Astrocyte (in vitro differentiated cells and primary cell): Measurements from ENCODE around the gene DPEP1. TPM values are rescaled to one million over a fixed set of nuclear protein-coding genes. Genes with fewer than 3 reads are reported as not detected.
"Not testable (repeated sequence)": the region's sequence is repeated elsewhere in the genome, so short reads cannot be mapped to it uniquely, and the experiment has no call there.

Experiments
- DNase-seq: peaks from one replicate; pipeline ENCODE4 v3.0.0-alpha.2; 2010; ENCODE audit warnings: low read depth
- FAIRE-seq: peaks from 2 replicates; lab custom pipeline; 2011; peaks lifted over from hg19 to GRCh38; lab: Jason Lieb, UNC
- H2AFZ ChIP-seq: 2 replicates; pipeline ENCODE4 v1.6.0; 2012; ENCODE audit warnings: low read depth, low read length, inconsistent platforms
- H3K27ac ChIP-seq: 2 replicates; pipeline ENCODE4 v1.5.1; 2011; ENCODE audit warnings: low read depth, low read length, inconsistent platforms
- H3K27me3 ChIP-seq: 2 replicates; pipeline ENCODE4 v1.6.0; 2011; ENCODE audit warnings: low read length, inconsistent platforms; ENCODE audit not compliant: insufficient read depth
- H3K36me3 ChIP-seq: 2 replicates; pipeline ENCODE4 v1.5.1; 2011; ENCODE audit warnings: low read length, inconsistent platforms; ENCODE audit not compliant: insufficient read depth
- H3K4me1 ChIP-seq: 2 replicates; pipeline ENCODE4 v1.5.1; 2011; ENCODE audit warnings: low read length, inconsistent platforms; ENCODE audit not compliant: insufficient read depth
- H3K4me2 ChIP-seq: 2 replicates; pipeline ENCODE4 v1.6.0; 2012; ENCODE audit warnings: low read length, inconsistent platforms
- H3K4me3 ChIP-seq: 2 replicates; pipeline ENCODE4 v1.5.1; 2011; ENCODE audit warnings: low read depth, mild to moderate bottlenecking, low read length, inconsistent platforms; ENCODE audit not compliant: insufficient read depth
- H3K79me2 ChIP-seq: 2 replicates; pipeline ENCODE4 v1.6.0; 2012; ENCODE audit warnings: mild to moderate bottlenecking, low read length, inconsistent platforms; ENCODE audit not compliant: insufficient read depth
- H3K9ac ChIP-seq: 2 replicates; pipeline ENCODE4 v1.6.0; 2012; ENCODE audit warnings: mild to moderate bottlenecking, low read length, inconsistent platforms
- H3K9me3 ChIP-seq: 2 replicates; pipeline ENCODE4 v1.5.1; 2012; ENCODE audit warnings: low read depth, mild to moderate bottlenecking, low read length, inconsistent platforms; ENCODE audit not compliant: insufficient read depth
- H4K20me1 ChIP-seq: 2 replicates; pipeline ENCODE4 v1.6.0; 2012; ENCODE audit warnings: low read length, inconsistent platforms; ENCODE audit not compliant: insufficient read depth
- H3K27ac Mint-ChIP-seq: one replicate; pipeline ENCODE4 v1.8.0; 2021; ENCODE audit warnings: mild to moderate bottlenecking, mixed read lengths; ENCODE audit not compliant: unreplicated experiment
- H3K27me3 Mint-ChIP-seq: one replicate; pipeline ENCODE4 v1.8.0; 2021; ENCODE audit warnings: low read depth, mixed read lengths; ENCODE audit not compliant: unreplicated experiment
- H3K36me3 Mint-ChIP-seq: one replicate; pipeline ENCODE4 v1.8.0; 2021; ENCODE audit warnings: low read depth, mixed read lengths; ENCODE audit not compliant: unreplicated experiment
- H3K4me1 Mint-ChIP-seq: one replicate; pipeline ENCODE4 v1.8.0; 2021; ENCODE audit warnings: low read depth, mixed read lengths; ENCODE audit not compliant: unreplicated experiment
- H3K4me3 Mint-ChIP-seq: one replicate; pipeline ENCODE4 v1.8.0; 2021; ENCODE audit warnings: mild to moderate bottlenecking, moderate library complexity, mixed read lengths; ENCODE audit not compliant: unreplicated experiment
- H3K9me3 Mint-ChIP-seq: one replicate; pipeline ENCODE4 v1.8.0; 2021; ENCODE audit warnings: mild to moderate bottlenecking, mixed read lengths; ENCODE audit not compliant: unreplicated experiment
- EZH2 ChIP-seq: IDR thresholded peaks from 2 replicates; pipeline ENCODE4 v1.6.1; 2012; ENCODE audit warnings: mild to moderate bottlenecking, low read length, inconsistent platforms; ENCODE audit not compliant: insufficient read depth
- total RNA-seq: library from RNA; stranded (reverse); gene quantifications from 2 replicates; pipeline ENCODE4 v1.2.1, GENCODE V29; 2021
- TF ChIP-seq, protein P1 (sequence below): IDR thresholded peaks from 2 replicates; pipeline ENCODE4 v1.5.1; 2011; ENCODE audit warnings: low read depth, mild to moderate bottlenecking, inconsistent platforms, low read length, moderate library complexity; ENCODE audit not compliant: insufficient read depth

The DPEP1 gene
- total RNA-seq, 1 donor from 2014 or later, result 0.11 TPM

DNA sequence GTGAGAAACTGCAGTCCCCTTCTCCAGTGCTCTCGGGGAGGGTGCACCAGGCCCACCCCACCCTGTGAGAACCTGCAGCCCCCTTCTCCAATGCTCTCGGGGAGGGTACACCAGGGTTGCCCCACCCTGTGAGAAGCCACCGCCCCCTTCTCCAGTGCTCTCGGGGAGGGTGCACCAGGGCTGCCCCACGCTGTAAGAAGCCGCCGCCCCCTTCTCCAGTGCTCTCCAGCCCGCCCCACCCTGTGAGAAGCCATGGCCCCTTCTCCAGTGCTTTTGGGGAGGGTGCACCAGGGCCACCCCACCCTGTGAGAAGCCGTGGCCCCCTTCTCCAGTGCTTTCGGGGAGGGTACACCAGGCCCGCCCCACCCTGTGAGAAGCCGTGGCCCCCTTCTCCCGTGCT lies 56.3 kb downstream of the DPEP1 start:
- Mint-ChIP-seq H3K4me3 (no peak overlapping the region), H3K36me3 (peaks cover 26% of the 10 kb centered on the region), H3K27me3 (no peaks in the 10 kb centered on the region), H3K9me3 (peaks cover under 1% of the 10 kb centered on the region), H3K27ac (no peak overlapping the region), H3K4me1 (peaks cover 8% of the 10 kb centered on the region)
- no peak overlapping the region for H2AFZ ChIP-seq
- DNase-seq (no peak), FAIRE-seq (no peak)
- TF ChIP-seq EZH2, result no peak
- TF ChIP-seq, protein P1, sequence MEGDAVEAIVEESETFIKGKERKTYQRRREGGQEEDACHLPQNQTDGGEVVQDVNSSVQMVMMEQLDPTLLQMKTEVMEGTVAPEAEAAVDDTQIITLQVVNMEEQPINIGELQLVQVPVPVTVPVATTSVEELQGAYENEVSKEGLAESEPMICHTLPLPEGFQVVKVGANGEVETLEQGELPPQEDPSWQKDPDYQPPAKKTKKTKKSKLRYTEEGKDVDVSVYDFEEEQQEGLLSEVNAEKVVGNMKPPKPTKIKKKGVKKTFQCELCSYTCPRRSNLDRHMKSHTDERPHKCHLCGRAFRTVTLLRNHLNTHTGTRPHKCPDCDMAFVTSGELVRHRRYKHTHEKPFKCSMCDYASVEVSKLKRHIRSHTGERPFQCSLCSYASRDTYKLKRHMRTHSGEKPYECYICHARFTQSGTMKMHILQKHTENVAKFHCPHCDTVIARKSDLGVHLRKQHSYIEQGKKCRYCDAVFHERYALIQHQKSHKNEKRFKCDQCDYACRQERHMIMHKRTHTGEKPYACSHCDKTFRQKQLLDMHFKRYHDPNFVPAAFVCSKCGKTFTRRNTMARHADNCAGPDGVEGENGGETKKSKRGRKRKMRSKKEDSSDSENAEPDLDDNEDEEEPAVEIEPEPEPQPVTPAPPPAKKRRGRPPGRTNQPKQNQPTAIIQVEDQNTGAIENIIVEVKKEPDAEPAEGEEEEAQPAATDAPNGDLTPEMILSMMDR, result no peak
- peaks cover 6% of the 10 kb centered on the region for H3K4me1 ChIP-seq
- H3K9me3 ChIP-seq, result no peaks in the 10 kb centered on the region
- no peak overlapping the region for H3K4me2 ChIP-seq
- no peak overlapping the region for H3K4me3 ChIP-seq
- H3K36me3 ChIP-seq, result no peaks in the 10 kb centered on the region
- H4K20me1 ChIP-seq, result no peaks in the 10 kb centered on the region
- H3K9ac ChIP-seq, result no peak overlapping the region
- no peaks in the 10 kb centered on the region for H3K27me3 ChIP-seq
- H3K27ac ChIP-seq, result no peak overlapping the region
- H3K79me2 ChIP-seq, result no peaks in the 10 kb centered on the region

DNA sequence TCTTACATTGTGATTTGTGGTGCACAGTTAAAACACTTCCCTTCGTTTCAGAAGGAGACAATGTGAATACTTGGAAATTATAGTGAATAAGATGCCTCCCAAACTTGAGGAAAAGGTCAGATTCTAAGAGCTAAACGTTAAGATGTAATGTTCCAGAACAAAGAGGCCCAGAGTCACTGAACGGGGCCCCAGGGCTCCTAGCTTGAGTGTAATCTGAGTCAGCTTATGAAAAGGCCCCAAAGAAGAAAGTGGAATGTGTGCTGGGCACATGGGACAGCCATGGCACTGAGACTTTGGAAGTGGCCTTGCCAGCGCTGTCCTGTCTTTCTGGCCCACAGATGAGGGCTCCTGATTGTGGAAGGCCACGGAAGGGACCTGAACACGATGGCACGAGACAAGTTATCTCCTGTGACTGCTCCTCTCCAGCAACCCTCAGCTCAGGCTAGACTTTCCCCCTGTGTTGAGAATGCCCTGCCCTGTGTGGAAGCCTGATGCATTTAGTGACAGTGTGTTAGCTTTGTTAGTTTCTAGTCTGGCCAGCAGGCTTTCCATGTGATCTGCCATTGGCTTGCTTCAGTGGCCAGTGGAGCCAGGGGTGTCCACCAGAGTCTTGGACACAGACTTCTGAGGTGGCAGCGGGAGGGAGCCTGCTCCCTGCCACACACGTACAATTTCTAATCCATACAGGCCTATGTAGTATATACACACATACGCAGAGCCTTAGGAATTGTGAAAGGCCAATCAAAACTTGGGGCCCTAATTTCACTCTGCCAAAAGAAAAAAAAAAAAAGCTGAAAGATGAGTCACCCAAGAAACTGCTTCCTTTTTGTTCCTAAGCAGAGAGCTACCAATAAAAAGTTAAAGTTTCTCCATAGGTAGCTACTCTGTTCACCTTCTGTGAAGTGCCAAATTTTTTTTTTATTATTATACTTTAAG lies 57.3 kb downstream of the DPEP1 start:
- FAIRE-seq (no peak), DNase-seq (peak; percentile 18)
- no peaks in the 10 kb centered on the region for H3K79me2 ChIP-seq
- Mint-ChIP-seq H3K27me3 (no peaks in the 10 kb centered on the region), H3K27ac (peak overlapping the region; percentile 62), H3K36me3 (peaks cover 26% of the 10 kb centered on the region), H3K4me3 (no peak overlapping the region), H3K4me1 (peaks cover 8% of the 10 kb centered on the region), H3K9me3 (no peaks in the 10 kb centered on the region)
- H3K27ac ChIP-seq, result no peak overlapping the region
- H3K9me3 ChIP-seq, result no peaks in the 10 kb centered on the region
- no peak overlapping the region for H3K4me3 ChIP-seq
- H3K36me3 ChIP-seq, result no peaks in the 10 kb centered on the region
- peaks cover 6% of the 10 kb centered on the region for H3K4me1 ChIP-seq
- H2AFZ ChIP-seq, result no peak overlapping the region
- TF ChIP-seq EZH2, result no peak
- TF ChIP-seq, protein P1, result no peak
- no peak overlapping the region for H3K4me2 ChIP-seq
- H4K20me1 ChIP-seq, result no peaks in the 10 kb centered on the region
- no peaks in the 10 kb centered on the region for H3K27me3 ChIP-seq
- H3K9ac ChIP-seq, result no peak overlapping the region

DNA sequence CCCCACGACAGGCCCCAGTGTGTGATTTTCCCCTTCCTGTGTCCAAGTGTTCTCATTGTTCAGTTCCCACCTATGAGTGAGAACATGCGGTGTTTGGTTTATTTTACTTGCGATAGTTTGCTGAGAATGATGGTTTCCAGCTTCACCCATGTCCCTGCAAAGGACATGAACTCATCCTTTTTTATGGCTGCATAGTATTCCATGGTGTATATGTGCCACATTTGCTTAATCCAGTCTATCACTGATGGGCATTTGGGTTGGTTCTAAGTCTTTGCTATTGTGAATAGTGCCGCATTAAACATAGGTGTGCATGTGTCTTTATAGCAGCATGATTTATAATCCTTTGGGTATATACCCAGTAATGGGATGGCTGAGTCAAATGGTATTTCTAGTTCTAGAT lies 58.1 kb downstream of the DPEP1 start:
- not testable (repeated sequence) for FAIRE-seq, H3K4me1 ChIP-seq, H3K27ac Mint-ChIP-seq

More for the DNA sequence above, 58.1 kb downstream of the DPEP1 start:
- H2AFZ ChIP-seq, H3K4me3 ChIP-seq, H3K27ac ChIP-seq, H3K4me2 ChIP-seq, H3K27me3 ChIP-seq, DNase-seq, H4K20me1 ChIP-seq, H3K27me3 Mint-ChIP-seq, H3K9ac ChIP-seq, H3K9me3 Mint-ChIP-seq, H3K36me3 ChIP-seq, H3K4me1 Mint-ChIP-seq, H3K4me3 Mint-ChIP-seq, H3K79me2 ChIP-seq, H3K9me3 ChIP-seq: not testable (repeated sequence)
- H3K36me3 Mint-ChIP-seq, result peaks cover 25% of the 10 kb centered on the region
